ENCODE results near the gene RAET1E. TPM values are rescaled to one million over a fixed set of nuclear protein-coding genes. Genes with fewer than 3 reads are reported as not detected.

The RAET1E gene
- total RNA-seq, 1 experiment from 2014 or later, result not detected

GRCh38 chr6:149942461-149942829, 44.5 kb upstream of the RAET1E start:
- Histone ChIP-seq H3K4me1 (no peaks in the 10 kb centered on the region), H3K9me3 (no peaks in the 10 kb centered on the region), H3K36me3 (ENCODE audit: control insufficient read depth, insufficient read depth, low read length) (no peaks in the 10 kb centered on the region), H3K27me3 (replicated peaks; ENCODE audit: control insufficient read depth, insufficient read depth, low read length) (no peaks in the 10 kb centered on the region; the same call in 1 of the 2 replicates), H3K4me3 (ENCODE audit: low read depth, low read length) (peak overlapping the region; percentile 63)
- Mint-ChIP-seq H3K4me3 (ENCODE audit: unreplicated experiment) (peak overlapping the region; percentile 87), H3K4me1 (ENCODE audit: low read depth, unreplicated experiment) (peaks cover 6% of the 10 kb centered on the region), H3K36me3 (ENCODE audit: insufficient read depth, unreplicated experiment) (peaks cover 9% of the 10 kb centered on the region), H3K27ac (ENCODE audit: unreplicated experiment) (no peak overlapping the region), H3K27me3 (ENCODE audit: insufficient read depth, unreplicated experiment) (peaks cover 14% of the 10 kb centered on the region), H3K9me3 (ENCODE audit: unreplicated experiment) (no peaks in the 10 kb centered on the region)
- intact Hi-C loops (cut with micrococcal nuclease; ENCODE audit: unreplicated experiment), result no loop called here
- ChIA-PET CTCF (no interaction called here), POLR2A (no interaction called here)
- peak in 1 of 2 experiments; percentile 26 for DNase-seq
- BruUV-seq (replicated peaks), result no TSS peak
- no peak for TF ChIP-seq CTCF (IDR thresholded peaks at IDR 0.05; ENCODE audit: insufficient read depth in 1 of 2, low read depth in 1 of 2, low read length in 1 of 2, severe bottlenecking in 1 of 2, unreplicated experiment in 1 of 2)

DNA sequence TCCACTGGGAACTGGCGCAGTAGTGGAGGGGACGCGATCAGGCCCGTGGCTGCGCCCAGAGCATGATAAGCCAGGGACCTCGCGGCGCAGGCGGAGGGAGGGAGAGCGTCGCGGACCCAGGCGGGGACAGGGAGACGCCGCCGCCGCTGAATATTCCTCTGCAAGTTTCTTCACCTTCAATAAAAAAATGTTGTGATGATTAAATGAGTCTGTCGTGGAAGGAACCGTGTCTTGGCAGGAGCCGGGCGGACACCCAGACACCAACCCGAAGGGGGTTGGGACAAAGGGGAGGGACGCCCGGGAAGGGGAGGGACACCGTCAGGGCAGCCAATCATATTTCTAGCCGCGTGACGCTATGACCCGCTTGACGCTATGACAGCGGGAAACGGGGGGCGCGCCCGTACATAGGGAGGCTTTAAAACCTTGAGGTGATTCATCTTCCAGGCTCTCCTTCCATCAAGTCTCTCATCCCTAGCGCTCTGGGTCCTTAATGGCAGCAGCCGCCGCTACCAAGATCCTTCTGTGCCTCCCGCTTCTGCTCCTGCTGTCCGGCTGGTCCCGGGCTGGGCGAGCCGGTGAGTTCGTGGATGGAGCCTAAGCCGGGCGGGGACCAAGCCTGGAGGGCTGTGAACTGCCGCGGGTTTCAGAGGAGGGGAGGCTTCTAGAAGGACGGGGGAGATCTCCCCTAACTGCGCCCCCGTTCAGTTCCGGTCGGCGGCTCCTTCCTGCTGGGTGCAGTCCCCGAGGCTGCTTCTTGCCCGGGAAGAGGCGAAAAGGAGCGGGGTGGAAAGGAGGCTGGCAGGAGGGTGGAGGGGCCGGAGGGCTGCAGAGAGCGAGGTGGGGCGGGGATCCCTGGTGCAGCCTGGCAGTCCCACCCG, 43.9 kb upstream of the RAET1E start, which contains the start of gene ULBP2:
TSS of gene ULBP2 (plus strand) at position 432 of the 878 bp plus-strand sequence. CDS start at position 491, 59 bp downstream.
- TSS peak; percentile 67 for BruUV-seq (replicated peaks)
- TF ChIP-seq CTCF (IDR thresholded peaks at IDR 0.05; ENCODE audit: insufficient read depth in 1 of 2, low read depth in 1 of 2, low read length in 1 of 2, severe bottlenecking in 1 of 2, unreplicated experiment in 1 of 2), result no peak
- intact Hi-C loops (cut with micrococcal nuclease; ENCODE audit: unreplicated experiment), result no loop called here
- peaks cover 14% of the 10 kb centered on the region for H3K27me3 Mint-ChIP-seq (ENCODE audit: insufficient read depth, unreplicated experiment)
- H3K27ac Mint-ChIP-seq (ENCODE audit: unreplicated experiment), result peak within 1 kb of the TSS; percentile 79
- Histone ChIP-seq H3K4me1 (no peaks in the 10 kb centered on the region), H3K4me3 (ENCODE audit: low read depth, low read length) (peak within 1 kb of the TSS; percentile 63), H3K36me3 (ENCODE audit: control insufficient read depth, insufficient read depth, low read length) (no peaks in the 10 kb centered on the region), H3K9me3 (no peaks in the 10 kb centered on the region), H3K27me3 (replicated peaks; ENCODE audit: control insufficient read depth, insufficient read depth, low read length) (no peaks in the 10 kb centered on the region; the same call in 1 of the 2 replicates)
- DNase-seq, result peak; percentile 79 to 83
- peaks cover 9% of the 10 kb centered on the region for H3K36me3 Mint-ChIP-seq (ENCODE audit: insufficient read depth, unreplicated experiment)
- POLR2A ChIA-PET, result no interaction called here
- peaks cover 6% of the 10 kb centered on the region for H3K4me1 Mint-ChIP-seq (ENCODE audit: low read depth, unreplicated experiment)
- no peaks in the 10 kb centered on the region for H3K9me3 Mint-ChIP-seq (ENCODE audit: unreplicated experiment)
- CTCF ChIA-PET, result no interaction called here
- H3K4me3 Mint-ChIP-seq (ENCODE audit: unreplicated experiment), result peak within 1 kb of the TSS; percentile 87

- Mint-ChIP-seq H3K36me3 (ENCODE audit: insufficient read depth, unreplicated experiment) (peaks cover 9% of the 10 kb centered on the region), H3K4me3 (ENCODE audit: unreplicated experiment) (peak overlapping the region; percentile 31), H3K27ac (ENCODE audit: unreplicated experiment) (no peak overlapping the region), H3K4me1 (ENCODE audit: low read depth, unreplicated experiment) (peaks cover 6% of the 10 kb centered on the region), H3K9me3 (ENCODE audit: unreplicated experiment) (no peaks in the 10 kb centered on the region), H3K27me3 (ENCODE audit: insufficient read depth, unreplicated experiment) (peaks cover 19% of the 10 kb centered on the region)
- intact Hi-C loops (cut with micrococcal nuclease; ENCODE audit: unreplicated experiment), result no loop called here
- no TSS peak for BruUV-seq (replicated peaks)
- H3K9me3 ChIP-seq, result no peaks in the 10 kb centered on the region
- DNase-seq, result no peak
- no peaks in the 10 kb centered on the region for H3K4me1 ChIP-seq
- TF ChIP-seq CTCF (IDR thresholded peaks at IDR 0.05; ENCODE audit: insufficient read depth in 1 of 2, low read depth in 1 of 2, low read length in 1 of 2, severe bottlenecking in 1 of 2, unreplicated experiment in 1 of 2), result no peak
- H3K4me3 ChIP-seq (ENCODE audit: low read depth, low read length), result no peak overlapping the region
- no peaks in the 10 kb centered on the region for H3K36me3 ChIP-seq (ENCODE audit: control insufficient read depth, insufficient read depth, low read length)
- ChIA-PET POLR2A (no interaction called here), CTCF (no interaction called here)
- no peaks in the 10 kb centered on the region; the same call in 1 of the 2 replicates for H3K27me3 ChIP-seq (replicated peaks; ENCODE audit: control insufficient read depth, insufficient read depth, low read length)
Measured at GRCh38 chr6:149940672-149940982, 42.7 kb upstream of the RAET1E start.

Measured in Caco-2 (cell line).